ENCODE data around the gene FAM180B.

The FAM180B gene

DNA sequence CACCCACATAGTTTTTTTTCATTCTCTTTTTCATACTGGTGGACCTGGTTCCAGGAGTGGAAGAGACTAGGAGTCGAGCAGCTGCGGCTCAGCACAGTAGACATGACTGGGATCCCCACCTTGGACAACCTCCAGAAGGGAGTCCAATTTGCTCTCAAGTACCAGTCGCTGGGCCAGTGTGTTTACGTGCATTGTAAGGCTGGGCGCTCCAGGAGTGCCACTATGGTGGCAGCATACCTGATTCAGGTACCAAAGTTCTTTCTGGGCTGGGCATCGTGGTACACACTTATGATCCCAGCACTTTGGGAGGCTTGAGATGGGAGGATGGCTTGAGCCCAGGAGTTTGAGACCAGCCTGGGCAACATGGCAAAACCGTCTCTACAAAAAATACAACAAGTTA is 16.8 kb upstream of the FAM180B start:
- no peak for DNase-seq (ENCODE audit: low read depth in 2 of 2)

DNA sequence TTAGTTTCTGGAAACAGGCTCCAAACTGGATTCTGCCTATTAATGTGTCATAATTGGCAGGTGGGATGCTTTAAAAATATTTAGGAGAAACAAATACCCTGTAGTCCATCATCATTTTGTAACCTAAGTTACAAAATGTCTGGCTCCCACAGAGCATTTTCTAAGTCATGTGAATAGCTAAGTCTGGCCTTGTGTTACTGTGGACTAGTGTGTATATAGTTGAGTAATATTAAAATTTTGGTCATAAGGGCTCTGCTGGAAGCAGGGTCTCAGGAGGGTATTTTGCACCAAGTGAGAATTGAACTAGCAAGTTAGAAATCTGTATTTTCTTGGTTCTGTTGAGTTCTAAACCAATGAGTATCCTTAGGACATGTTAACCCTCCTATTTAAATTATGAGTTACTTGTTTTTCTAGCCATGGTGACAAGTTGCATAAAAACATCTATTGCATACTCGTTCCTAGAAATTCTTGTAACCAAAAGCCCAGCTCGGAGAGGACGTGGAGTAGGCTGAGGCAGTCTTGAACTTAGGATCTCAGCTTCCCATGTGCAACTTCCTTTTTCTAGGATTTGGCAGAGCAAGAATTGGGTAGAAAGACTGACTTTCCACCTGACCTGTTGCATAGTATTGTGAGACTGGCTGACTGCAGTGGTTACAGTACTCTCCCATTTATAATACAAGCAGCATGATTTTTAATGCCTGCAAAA is 15.7 kb upstream of the FAM180B start:
- DNase-seq (ENCODE audit: low read depth in 2 of 2) = no peak

DNA sequence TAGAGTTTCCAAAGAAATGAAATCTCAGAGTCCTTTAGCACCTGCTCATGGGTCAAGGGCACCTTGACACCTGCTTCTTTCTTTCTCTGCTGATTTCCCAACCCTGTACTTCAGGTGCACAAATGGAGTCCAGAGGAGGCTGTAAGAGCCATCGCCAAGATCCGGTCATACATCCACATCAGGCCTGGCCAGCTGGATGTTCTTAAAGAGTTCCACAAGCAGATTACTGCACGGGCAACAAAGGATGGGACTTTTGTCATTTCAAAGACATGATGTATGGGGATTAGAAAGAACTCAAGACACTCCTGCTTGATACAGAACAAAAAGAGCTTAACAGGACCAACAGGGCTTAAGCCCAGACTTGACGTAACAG is 15.1 kb upstream of the FAM180B start:
- no peak for DNase-seq (ENCODE audit: low read depth in 2 of 2)

DNA sequence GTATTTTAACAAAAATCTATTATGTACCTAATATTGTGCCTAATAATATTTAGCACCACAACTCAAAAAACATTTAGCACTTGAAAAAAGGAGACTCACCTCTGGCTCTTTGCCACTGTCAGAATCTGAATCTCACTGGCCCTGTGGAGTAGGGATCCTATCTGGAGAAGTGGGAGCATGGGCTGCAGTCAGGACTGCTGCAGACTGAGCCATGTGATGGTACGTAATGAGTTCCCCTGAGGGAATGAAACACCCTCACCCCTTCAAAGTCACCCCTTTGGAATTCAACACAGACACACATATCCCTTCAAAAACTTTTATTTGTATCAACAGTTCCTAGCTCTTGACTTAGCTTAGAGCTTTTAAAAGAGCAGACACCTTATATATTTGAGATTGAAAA is 14.6 kb upstream of the FAM180B start:
- no peak for DNase-seq (ENCODE audit: low read depth in 2 of 2)

DNA sequence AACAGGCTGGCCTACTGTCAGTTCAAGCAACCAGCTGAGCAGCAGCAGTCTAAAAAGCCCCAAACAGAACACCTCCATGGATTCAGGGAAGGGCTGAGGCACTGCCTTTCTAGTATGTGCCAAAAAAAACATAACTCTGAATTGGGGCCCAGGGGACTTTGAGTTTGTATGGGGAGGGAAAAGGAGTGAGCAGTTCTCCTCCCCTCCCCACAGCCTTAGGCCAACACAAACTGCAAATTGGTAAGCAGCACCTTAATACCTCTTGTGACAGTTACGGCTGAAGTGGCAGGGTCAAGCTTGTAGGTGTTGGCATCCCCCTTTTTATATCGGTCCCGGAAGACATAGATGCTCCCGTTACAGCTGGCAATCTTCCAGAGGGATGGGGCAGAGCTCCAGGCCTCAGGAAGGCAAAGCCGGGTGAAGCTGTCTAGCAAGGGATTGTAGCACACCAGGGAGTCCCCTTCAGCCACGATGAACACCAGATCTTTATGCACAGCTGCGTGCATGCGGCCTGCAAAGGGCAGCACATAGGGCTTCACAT is 13.7 kb upstream of the FAM180B start:
- DNase-seq (ENCODE audit: low read depth in 2 of 2) = no peak

DNA sequence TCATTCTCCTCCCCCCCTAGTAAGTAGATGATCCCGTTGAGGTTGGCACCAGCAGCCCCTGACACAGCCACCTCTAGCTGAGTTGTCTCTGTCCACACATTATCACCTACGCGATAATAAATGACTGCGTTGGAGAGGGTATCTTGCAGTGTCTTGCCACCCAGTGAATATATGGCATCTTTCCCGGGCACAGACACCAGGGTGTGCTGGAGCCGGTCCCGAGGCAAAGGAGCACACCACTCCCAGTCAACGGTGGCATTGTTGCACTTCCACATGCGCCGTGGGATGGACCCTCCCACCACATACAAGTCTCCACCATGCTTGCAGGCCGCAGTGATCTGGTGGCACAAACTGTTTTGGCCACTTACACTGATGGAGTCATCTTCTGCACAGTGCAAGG is 13.2 kb upstream of the FAM180B start:
- DNase-seq (ENCODE audit: low read depth in 2 of 2) = no peak

DNA sequence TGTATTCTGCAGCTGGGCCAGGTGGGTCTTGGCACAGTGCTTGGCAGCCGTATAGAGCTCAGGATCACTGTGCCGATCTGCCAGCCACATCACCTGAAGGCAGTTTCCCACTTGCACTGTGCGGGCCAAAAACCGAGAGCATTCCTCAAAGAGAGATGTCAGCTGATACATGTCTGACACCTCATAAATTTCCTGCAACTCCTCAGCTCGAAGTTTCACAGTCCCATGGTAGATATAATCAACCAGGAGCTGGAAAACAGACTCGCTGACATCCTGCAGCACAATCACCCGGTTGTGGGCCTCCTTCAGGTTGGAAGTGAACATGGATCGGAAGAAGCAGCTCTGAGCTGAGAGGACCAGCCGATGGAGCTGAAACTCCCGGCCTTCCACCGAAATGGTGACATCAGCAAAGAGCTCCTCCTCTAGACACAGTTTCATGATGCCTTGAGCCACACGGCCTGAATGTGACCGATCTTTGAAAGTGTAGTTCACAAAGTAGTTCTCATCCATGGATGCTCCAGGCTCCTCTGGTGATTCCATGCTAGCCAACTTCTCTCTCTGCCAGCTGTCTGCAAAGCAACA is 8.9 kb upstream of the FAM180B start:
- no peak for DNase-seq (ENCODE audit: low read depth in 2 of 2)

DNA sequence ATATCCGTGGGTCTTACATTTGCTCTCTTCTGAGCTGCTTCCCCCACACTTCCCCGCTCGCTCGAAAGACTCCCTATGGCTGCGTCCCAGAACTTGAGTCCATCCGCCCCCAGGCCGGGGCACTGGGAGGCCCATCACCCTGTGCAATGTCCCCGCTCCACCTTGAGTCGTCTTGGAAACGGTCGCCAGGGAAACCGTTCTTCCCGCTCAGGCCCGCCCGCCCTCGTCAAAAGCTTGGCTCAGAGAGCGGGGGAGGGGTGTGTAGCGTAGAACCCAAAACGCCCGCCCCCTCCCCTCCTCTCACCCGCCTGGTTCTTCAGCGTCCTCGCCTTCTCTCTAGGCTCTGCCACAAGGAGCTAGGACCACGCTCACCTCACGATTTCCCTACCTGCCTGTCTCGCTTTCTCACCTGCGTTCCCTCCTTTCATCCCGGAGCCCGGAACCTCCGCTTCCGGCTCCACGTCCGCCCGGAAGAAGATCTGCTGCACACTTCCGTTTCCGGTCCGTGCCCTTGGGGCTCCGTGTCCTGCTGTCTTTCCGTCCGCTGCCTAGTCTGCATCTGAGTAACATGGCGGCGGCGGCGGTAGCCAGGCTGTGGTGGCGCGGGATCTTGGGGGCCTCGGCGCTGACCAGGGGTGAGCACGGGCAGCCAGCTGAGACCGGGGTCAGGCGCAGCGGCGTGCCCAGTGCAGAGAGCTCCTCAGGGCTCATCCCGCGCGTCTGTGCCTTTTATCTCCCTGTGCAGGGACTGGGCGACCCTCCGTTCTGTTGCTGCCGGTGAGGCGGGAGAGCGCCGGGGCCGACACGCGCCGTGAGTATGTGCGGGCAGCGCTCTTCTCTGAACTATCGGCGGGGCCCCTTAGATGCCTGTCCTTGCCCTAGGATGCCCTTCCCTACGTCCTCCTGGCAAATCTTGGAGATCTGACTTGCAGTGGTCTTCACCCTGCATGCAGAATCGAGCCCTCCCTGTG is 7.7 kb upstream of the FAM180B start, which contains the start of the genes KBTBD4 and NDUFS3:
TSS of gene KBTBD4 (minus strand) at position 447 of the 971 bp plus-strand sequence. CDS start at position 428, 19 bp downstream.
TSS of gene NDUFS3 (plus strand) at position 551 of the 971 bp plus-strand sequence. CDS start at position 569, 18 bp downstream.
- peak; percentile 74 to 76 for DNase-seq (ENCODE audit: low read depth in 2 of 2)

DNA sequence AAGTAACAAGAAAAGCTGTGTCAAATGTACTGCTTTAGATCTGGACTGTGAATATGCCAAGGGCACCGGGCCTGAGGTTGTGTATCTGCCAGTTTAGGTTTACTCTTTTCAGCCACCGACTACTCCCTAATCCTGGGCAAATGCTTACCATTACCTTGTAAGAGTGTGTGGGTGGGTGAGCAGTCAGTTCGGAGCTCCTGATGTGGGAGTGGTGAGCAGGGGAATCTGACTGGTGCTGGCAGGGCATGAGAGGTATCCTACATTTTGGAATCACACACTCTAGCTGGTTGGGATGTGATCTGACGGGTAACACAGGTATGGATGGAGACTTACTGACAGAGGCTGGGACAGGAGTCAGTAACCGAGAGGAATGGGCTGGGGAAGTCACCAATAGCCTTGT is 2.6 kb upstream of the FAM180B start:
- no peak for DNase-seq (ENCODE audit: low read depth in 2 of 2)

DNA sequence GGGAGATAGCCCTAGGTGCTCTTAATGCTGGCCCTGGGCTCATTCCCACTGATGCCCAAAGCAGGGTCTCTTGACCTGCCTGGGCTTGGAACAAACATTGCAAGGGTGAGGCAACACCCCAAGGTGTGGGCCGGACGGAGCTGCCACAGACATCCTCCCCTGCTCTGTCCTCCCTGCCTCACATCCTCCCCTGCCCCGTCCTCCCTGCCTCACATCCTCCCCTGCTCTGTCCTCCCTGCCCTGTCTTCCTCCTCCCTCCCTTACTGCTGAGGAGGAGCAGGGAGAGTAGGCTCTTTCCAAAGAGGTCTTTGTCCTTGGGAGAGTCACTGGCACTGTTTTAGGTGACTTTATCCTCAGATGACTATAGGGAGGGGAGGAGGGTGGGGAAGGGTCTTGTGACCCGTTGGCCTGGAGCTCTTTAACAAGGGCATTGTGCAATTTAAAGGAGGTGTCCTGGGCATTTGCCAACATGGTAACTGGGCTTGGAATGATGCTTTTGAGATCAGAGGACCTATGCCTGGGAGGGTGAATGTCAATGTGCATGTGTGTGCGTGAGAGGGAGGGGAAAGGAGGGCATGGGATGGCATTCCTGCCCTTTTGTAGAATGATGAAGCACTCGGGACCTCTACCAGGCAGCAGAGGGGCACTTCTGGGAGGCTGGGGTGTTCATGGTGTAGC is 700 bp downstream of the FAM180B start:
- DNase-seq (ENCODE audit: low read depth in 2 of 2) = no peak

DNA sequence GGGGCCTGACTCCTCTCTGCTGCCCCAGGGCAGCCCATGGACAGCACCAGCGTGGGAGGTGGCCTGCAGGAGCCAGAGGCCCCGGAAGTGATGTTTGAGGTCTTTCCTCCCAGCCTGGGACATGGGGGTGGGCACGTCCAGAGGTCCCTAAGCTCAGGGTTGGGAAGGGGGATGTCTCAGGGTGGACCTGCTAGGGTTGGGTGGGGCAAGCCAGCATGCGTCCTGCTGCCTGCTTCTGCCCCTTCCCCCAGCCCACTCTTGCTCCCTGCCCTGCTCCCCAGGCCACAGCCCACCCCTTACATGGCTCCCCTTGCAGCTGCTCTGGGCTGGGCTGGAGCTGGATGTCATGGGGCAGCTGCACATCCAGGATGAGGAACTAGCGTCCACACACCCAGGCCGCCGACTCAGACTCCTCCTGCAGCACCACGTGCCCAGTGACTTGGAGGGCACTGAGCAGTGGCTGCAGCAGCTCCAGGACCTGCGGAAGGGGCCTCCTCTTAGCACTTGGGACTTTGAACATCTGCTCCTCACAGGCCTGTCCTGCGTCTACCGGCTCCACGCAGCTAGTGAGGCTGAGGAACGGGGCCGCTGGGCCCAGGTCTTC is 1.3 kb downstream of the FAM180B start:
- no peak for DNase-seq (ENCODE audit: low read depth in 2 of 2)

DNA sequence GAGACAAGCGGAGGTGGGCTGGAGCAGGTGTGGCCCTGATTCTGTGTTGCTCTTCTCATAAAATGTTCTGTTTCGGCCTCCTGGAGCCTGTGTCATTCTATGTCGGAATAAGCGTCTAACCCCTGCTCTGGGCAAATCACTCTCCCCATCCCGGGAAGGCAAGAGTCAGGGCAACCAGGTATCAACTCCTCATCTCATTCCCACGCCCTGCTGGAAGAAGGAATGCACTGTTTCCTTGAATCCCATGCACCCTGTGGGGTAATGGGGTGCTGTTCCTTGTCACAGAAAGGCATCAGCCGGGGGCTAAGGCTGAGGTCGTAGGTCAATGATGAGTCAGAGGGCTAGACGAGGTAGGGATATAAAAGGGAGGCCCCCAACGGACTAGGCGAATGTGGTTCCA is 2.6 kb downstream of the FAM180B start:
- DNase-seq (ENCODE audit: low read depth in 2 of 2) = no peak

DNA sequence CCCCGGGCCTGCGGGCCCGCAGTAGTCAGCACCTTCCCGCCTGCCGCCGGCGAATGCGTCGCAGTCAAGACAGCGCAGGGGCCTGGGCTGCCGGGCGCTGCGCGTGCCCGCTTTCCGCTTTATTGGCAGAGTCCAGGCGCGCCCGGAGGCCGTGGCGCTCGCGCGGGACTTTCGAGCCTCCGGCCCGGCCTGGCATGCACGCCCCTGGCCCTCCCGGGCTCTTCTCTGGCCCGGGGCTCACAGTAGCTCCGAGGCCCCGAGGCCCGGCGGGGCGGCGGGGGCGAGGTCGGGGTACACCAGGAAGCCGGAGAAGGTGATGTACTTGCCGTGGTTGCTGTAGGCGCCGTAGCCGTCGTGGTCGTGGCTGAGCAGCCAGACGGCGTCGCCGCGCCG is 3.1 kb downstream of the FAM180B start:
- DNase-seq (ENCODE audit: low read depth in 2 of 2) = no peak

DNA sequence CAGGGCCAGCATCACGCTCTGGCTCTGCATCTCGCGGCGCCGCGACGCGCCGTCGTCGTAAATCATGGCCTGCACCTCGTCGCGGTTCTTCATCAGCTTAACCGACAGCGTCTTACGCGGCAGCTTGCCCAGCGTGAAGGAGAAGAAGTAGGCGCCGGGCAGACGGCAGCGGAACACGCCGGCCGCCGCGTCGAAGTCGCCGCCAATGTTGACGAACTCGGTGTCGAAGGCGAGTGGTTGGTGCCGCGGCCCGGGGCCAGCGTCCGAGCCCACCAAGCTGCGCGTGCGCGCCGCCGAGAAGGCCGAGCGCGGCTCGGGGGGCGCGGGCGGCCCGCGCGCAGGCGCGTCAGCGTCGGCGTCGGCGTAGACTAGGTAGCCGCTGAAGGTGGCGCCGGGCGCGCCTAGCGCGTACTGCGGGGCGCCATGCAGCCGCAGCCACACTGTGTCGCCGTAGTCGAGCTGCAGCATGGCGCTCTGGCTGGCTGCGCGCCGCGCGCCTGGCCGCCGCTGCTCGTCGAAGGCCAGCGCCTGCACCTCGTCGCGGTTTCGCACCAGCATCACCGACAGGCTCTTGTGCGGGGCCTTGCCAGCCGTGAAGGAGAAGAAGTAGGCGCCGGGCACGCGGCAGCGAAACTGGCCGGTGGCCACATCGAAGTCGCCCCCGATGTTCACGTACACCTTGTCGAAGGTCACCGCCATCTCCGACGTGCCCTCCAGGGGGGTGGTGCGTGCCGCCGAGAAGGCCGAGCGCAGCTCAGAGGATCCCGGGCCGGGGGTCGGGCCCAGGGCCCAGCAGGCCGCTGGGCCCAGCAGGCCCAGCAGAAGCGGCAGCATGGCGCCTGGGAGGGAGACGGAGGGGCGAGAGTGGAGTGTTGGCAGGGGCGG is 3.7 kb downstream of the FAM180B start:
- DNase-seq (ENCODE audit: low read depth in 2 of 2) = no peak

DNA sequence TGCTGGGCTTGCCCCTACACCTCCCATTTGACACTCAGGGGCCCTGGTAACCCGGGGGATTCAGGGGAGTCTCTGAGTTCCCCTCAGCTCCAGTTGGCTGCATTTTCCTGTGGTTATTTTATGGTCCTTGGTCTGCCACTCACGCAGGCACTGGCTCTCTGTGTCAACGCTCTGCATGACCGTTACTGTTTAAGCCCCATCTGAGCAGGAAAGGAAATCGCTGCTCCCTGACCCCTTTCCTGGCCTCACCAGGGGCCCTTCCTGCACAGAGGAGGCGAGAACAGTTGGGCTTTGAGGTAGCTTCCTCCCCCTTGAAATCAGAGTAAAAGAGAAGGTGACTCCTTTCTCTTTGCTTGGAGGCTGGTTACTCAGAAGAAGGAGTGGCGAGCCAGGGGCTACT is 5.3 kb downstream of the FAM180B start:
- DNase-seq (ENCODE audit: low read depth in 2 of 2) = no peak

DNA sequence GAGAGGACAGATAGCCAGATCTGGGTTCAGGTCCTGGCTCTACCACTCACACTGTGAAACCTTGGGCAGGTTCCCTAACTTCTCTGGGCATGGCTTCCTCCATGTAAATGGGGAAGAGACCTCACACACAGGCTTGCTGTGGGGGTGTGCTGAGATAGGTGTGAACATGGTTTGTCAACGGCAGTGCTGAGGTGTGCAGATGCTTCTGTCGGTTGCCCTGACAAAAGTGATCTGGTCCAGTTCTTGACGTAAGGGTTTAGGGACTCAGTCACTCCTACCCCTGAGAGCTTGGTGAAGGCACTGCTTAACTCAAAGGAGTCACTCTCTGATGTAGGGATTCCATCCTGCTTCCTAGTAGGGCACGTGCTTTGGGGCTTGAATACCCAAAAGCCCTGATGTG is 5.8 kb downstream of the FAM180B start:
- no peak for DNase-seq (ENCODE audit: low read depth in 2 of 2)

DNA sequence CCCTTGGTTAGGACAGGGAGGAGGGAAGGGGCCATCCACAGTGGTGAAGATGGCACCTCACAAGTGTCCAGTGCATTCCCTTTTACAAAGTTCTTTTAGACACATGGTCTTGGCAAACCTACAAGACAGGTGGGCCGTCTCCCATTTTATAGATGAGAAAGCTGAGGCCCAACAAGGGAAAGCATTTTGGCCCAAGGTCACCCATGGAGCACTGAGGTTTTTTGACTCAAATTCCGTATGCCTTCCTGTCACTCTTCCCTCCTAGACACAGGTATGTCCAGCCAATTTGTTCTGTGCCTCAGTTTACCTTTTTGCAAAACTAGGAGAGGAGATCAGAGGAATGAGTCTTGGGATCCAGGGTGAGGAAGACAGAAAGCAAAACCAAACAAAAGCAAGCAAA is 6.5 kb downstream of the FAM180B start:
- DNase-seq (ENCODE audit: low read depth in 2 of 2) = no peak

DNA sequence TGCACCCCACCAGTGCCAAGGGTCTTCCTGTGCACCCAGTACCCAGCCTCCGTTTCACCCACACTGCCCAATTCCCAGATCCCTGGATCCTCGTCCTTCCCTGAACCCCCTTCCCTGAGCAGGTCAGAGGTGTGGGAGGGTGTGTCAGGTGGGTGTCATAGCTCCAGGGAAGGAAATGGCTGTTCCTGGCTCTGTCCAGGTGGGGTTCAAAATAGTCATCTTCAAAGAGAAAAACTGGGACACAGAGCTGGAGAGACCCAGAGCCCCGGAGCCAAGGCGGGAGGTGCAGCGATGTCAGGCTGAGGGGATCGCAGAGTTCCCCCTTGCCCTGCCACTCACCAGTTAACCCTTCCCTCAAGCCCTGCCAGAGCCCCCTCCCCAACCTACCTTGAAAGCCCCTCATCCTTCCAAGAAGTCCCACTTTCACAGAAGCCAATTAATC is 7.0 kb downstream of the FAM180B start:
- DNase-seq (ENCODE audit: low read depth in 2 of 2) = no peak

DNA sequence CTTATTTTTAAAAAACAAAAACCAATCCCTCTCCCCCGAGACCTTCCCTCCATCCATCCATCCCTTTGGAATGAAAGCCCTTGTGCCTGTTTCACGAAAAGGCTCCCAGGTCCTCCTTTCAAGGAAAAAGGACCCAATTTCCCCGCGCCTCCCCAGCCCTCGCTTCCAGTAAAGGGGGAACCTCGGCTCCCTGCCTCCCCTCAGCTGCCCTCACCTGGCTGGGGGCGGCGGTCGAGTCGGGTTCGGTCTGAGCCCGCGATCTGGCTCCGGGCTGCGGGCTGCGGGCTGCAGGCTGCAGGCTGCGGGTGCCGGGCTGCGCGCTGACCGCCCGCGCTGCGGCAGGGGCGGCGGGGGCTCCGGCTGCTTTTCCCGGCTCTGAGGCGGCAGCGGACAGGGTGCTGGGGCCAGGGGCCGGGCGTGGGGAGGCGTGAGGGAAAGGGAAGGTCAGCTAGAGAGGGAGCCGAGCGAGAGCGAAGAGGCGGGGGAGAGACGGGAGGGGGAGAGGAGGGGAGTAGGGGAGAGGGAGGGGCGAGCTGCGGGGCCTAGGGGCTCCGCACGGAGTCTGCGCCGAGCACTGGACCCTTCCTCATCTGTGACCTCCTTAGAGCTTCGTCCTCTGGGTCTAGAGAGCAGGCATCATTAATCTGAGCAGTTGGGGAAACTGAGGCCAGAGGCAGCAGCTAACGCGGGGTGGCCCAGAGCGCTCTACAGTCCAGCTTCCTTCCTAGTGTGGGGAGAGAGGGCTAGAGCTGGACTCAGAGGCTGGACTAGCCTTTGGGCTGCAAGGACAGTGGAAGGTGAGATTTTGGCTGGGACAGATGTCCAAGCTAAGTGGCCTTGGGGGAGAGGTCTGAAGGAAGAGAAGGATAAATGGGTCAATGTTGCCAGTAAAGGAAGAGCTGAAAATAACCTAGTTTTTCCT is 7.7 kb downstream of the FAM180B start, which contains the start of gene C1QTNF4:
TSS of gene C1QTNF4 (minus strand) at position 478 of the 922 bp plus-strand sequence. CDS start 3,601 bp downstream, outside the sequence.
- no peak for DNase-seq (ENCODE audit: low read depth in 2 of 2)
